Fibroblast of mammary gland (primary cell): Measurements from ENCODE around the gene SELENOP.

Experiments
- DNase-seq: peaks from one replicate; pipeline ENCODE4 v3.0.0-alpha.2; 2010; ENCODE audit warnings: low read depth
- H3K4me3 ChIP-seq: 2 replicates; pipeline ENCODE4 v1.5.1; 2011; ENCODE audit warnings: low read depth, mild to moderate bottlenecking, low read length, moderate library complexity; ENCODE audit not compliant: control insufficient read depth
- TF ChIP-seq, protein P1 (sequence below): conservative IDR thresholded peaks from 2 replicates; pipeline ENCODE4 v1.5.1; 2011; ENCODE audit warnings: low read depth, low read length, inconsistent platforms; ENCODE audit not compliant: control insufficient read depth, insufficient read depth

The SELENOP gene

GRCh38 chr5:42750507-42750906 is 61.2 kb downstream of the SELENOP start:
- no peak for DNase-seq
- TF ChIP-seq, protein P1, sequence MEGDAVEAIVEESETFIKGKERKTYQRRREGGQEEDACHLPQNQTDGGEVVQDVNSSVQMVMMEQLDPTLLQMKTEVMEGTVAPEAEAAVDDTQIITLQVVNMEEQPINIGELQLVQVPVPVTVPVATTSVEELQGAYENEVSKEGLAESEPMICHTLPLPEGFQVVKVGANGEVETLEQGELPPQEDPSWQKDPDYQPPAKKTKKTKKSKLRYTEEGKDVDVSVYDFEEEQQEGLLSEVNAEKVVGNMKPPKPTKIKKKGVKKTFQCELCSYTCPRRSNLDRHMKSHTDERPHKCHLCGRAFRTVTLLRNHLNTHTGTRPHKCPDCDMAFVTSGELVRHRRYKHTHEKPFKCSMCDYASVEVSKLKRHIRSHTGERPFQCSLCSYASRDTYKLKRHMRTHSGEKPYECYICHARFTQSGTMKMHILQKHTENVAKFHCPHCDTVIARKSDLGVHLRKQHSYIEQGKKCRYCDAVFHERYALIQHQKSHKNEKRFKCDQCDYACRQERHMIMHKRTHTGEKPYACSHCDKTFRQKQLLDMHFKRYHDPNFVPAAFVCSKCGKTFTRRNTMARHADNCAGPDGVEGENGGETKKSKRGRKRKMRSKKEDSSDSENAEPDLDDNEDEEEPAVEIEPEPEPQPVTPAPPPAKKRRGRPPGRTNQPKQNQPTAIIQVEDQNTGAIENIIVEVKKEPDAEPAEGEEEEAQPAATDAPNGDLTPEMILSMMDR: no peak
- H3K4me3 ChIP-seq: no peak overlapping the region
